Measurements from ENCODE around the gene PWWP2B. TPM values are rescaled to one million over a fixed set of nuclear protein-coding genes. Genes with fewer than 3 reads are reported as not detected.

The PWWP2B gene
- total and polyA plus RNA-seq, 5 experiments from 2014 or later, result 1.2 to 10.2 (median 2.9) TPM

Other genes starting within 250 kb of the PWWP2B start
- 1 to 10 TPM; 1.2 to 1.3 TPM for gene DPYSL4, start 210.3 kb upstream of the PWWP2B start, total RNA-seq
- 10 to 100 TPM in 1 of 3 donors, under 1 TPM in 1, not detected in 1; 0.31 to 11.2 TPM for gene DPYSL4, start 210.3 kb upstream of the PWWP2B start, polyA plus RNA-seq
- gene STK32C, start 89.2 kb upstream of the PWWP2B start, total RNA-seq, result 10 to 100 TPM; 10.2 to 11.2 TPM
- 1 to 10 TPM; 5.5 to 6.6 (median 5.8) TPM for gene STK32C, start 89.2 kb upstream of the PWWP2B start, polyA plus RNA-seq
- gene LRRC27, start 65.0 kb upstream of the PWWP2B start, total RNA-seq, result 1 to 10 TPM; 6.9 to 7.9 TPM
- gene LRRC27, start 65.0 kb upstream of the PWWP2B start, polyA plus RNA-seq, result 1 to 10 TPM; 2.4 to 4.7 (median 4.4) TPM
- gene INPP5A, start 140.6 kb downstream of the PWWP2B start, total RNA-seq, result 10 to 100 TPM; 30.4 to 33.7 TPM
- gene INPP5A, start 140.6 kb downstream of the PWWP2B start, polyA plus RNA-seq, result 1 to 10 TPM in 2 of 3 donors, under 1 TPM in 1; 0.51 to 3.9 (median 1.1) TPM